K562 (cell line): ENCODE data around the gene HMGXB3. TPM values are rescaled to one million over a fixed set of nuclear protein-coding genes. Genes with fewer than 3 reads are reported as not detected.

Source experiments
- ATF3 ChIP-seq, 2 experiments: fragments of 450-650 bp in 1 of 2; sonication (generic) in 1 of 2; formaldehyde crosslinking in 1 of 2; IDR thresholded peaks in 1 of 2; conservative IDR thresholded peaks in 1 of 2; 2 replicates each; pipeline versions ENCODE4 v1.6.1 to v1.8.1; 2016 to 2023; ENCODE audit warnings: mild to moderate bottlenecking in 2 of 2, moderate library complexity in 2 of 2, inconsistent platforms in 1 of 2, missing genetic modification reagents in 1 of 2
- CBX1 ChIP-seq: sonication (generic); IDR thresholded peaks from 2 replicates; pipeline ENCODE4 v1.6.1; 2016; ENCODE audit warnings: antibody characterized with exemption, low read depth, mild to moderate bottlenecking
- CHD1 ChIP-seq: fragments of 200-600 bp; sonication (generic); IDR thresholded peaks from one replicate; pipeline ENCODE4 v1.6.1; 2012; ENCODE audit warnings: mild to moderate bottlenecking, moderate library complexity, low read length, inconsistent platforms
- CREB1 ChIP-seq, 2 experiments: sonication (generic) in 1 of 2; formaldehyde crosslinking in 1 of 2; IDR thresholded peaks; 2 replicates each; pipeline versions ENCODE4 v1.6.1 to v1.8.0; 2012 to 2022; ENCODE audit warnings: inconsistent platforms in 1 of 2, mild to moderate bottlenecking in 1 of 2, missing genetic modification reagents in 1 of 2, moderate library complexity in 1 of 2
- ETV5 ChIP-seq: sonication (generic); formaldehyde crosslinking; IDR thresholded peaks from 2 replicates; pipeline ENCODE4 v1.4.0; 2020; ENCODE audit warnings: low read depth, mild to moderate bottlenecking, missing genetic modification reagents
- HDAC2 ChIP-seq: fragments of 450-650 bp; IDR thresholded peaks from 2 replicates; pipeline ENCODE4 v1.6.1; 2016; ENCODE audit warnings: mild to moderate bottlenecking
- JUND ChIP-seq, 2 experiments: IDR thresholded peaks; 2 replicates in 1 of 2; 3 replicates in 1 of 2; pipeline ENCODE4 v1.6.1; 2011; ENCODE audit warnings: borderline replicate concordance in 2 of 2, low read depth in 2 of 2, low read length in 2 of 2, improper control_type of control experiment in 1 of 2, missing biosample characterization in 1 of 2, missing genetic modification characterization in 1 of 2, missing genetic modification reagents in 1 of 2
- KLF16 ChIP-seq: IDR thresholded peaks from 2 replicates; pipeline ENCODE4 v1.6.1; 2016; ENCODE audit warnings: antibody characterized with exemption
- MXI1 ChIP-seq: IDR thresholded peaks from 2 replicates; pipeline ENCODE4 v1.6.1; 2011; ENCODE audit warnings: low read depth, mild to moderate bottlenecking, improper control_type of control experiment, low read length
- NFE2 ChIP-seq: IDR thresholded peaks from 2 replicates; pipeline ENCODE4 v1.6.1; 2014; ENCODE audit warnings: antibody characterized with exemption, low read depth
- NR2F6 ChIP-seq: fragments of 450-650 bp; formaldehyde crosslinking; IDR thresholded peaks from 2 replicates; pipeline ENCODE4 v1.4.0; 2020; ENCODE audit warnings: mild to moderate bottlenecking
- NR4A1 ChIP-seq, 2 experiments: fragments of 250-450 bp in 1 of 2; fragments of 450-650 bp in 1 of 2; sonication (Bioruptor Pico) in 1 of 2; IDR thresholded peaks; 2 replicates each; pipeline versions ENCODE4 v1.4.0 to v1.6.1; 2016 to 2020; ENCODE audit warnings: mild to moderate bottlenecking in 2 of 2, missing compliant biosample characterization in 1 of 2, missing genetic modification characterization in 1 of 2, moderate library complexity in 1 of 2
- PHF8 ChIP-seq: fragments of 200-600 bp; sonication (generic); IDR thresholded peaks from 2 replicates; pipeline ENCODE4 v1.6.1; 2012; ENCODE audit warnings: mixed run types, mild to moderate bottlenecking, inconsistent platforms, low read length, moderate library complexity, borderline replicate concordance
- TAL1 ChIP-seq: fragments of 450-650 bp; IDR thresholded peaks from 2 replicates; pipeline ENCODE4 v1.6.1; 2016; ENCODE audit warnings: mild to moderate bottlenecking
- ZNF764 ChIP-seq: fragments of 250-450 bp; sonication (Bioruptor Pico); IDR thresholded peaks from 2 replicates; pipeline ENCODE4 v1.4.0; 2020; ENCODE audit warnings: low read depth, mild to moderate bottlenecking, moderate library complexity
- polyA plus RNA-seq, 8 experiments: library from polyadenylated mRNA; depleted of rRNA in 4 of 8; stranded (reverse) in 5 of 8; unstranded in 3 of 8; fragments of >200 nt; fragmentation: Nextera tagmentation in 2 of 8; fragmentation: Illumina TruSeq in 1 of 8; extraction: Ambion mirVana in 2 of 8; extraction: Trizol in 1 of 8; gene quantifications; 2 replicates each; pipeline versions ENCODE4 v1.2.1 to v1.2.3, GENCODE V29; 2011 to 2014; ENCODE audit warnings: inconsistent platforms in 1 of 8, missing spikeins in 1 of 8
- total RNA-seq, 7 experiments: library from RNA; depleted of rRNA in 6 of 7; stranded (reverse); fragments of >200 nt in 6 of 7; fragmentation: Illumina TruSeq in 2 of 7; extraction: Trizol in 2 of 7; gene quantifications; 2 replicates each; pipeline versions ENCODE4 v1.2.1 to v1.2.3, GENCODE V29; 2011 to 2021; ENCODE audit warnings: low replicate concordance in 1 of 7
- TF ChIP-seq, protein P1 (sequence below): fragments of 450-650 bp; IDR thresholded peaks from 2 replicates; pipeline ENCODE4 v1.6.1; 2016; ENCODE audit warnings: low read depth
- TF ChIP-seq, protein P2 (sequence below): fragments of 250-450 bp; sonication (Bioruptor Pico); IDR thresholded peaks from 2 replicates; pipeline ENCODE4 v1.6.1; 2021; ENCODE audit warnings: mild to moderate bottlenecking

Gene HMGXB3
- total and polyA plus RNA-seq, 9 of the 15 experiments (the other 6 are each of a cell fraction or from before 2014, with no cell fraction given), result 1.8 to 44.1 (median 32.2) TPM

DNA sequence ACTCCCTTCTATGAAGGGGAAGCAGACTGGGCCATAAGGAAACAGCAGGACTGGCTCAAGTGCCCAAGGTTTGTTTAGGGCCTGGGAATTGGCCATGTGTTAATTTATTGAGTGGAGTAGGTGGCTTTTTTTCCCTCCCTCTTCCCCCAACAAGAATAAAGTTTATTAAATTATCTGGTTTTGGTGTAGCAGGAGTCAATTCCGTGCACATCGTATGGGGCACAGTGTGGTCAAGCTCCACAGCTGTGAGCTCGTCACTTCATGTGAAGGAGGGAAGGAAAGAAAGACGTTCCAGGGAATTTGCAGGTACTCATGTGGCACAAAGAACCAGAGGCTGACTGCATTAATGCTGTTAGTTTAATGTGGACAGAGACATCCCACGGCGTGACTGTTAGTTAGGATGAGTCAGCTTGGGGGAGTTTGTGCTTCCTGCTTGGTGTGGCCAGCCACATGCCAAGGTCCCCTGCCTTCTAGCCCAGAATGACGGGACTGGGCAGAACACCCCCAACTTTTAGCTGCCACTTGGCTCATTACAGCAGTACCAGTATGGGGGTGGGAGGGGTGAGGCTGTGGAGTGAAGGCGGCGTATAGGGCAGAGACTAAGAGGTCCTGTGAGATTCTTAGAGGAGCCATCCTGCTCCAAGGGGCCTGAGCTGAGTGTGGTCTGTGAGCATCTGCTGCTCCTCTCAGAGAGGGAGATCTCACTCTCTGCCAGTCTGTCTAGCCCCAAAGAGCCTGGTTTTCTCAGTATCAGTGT is 52.6 kb downstream of the HMGXB3 start (continued):
- TF ChIP-seq ATF3 (IDR thresholded peaks at IDR 0.05), result peak; percentile 49
- TF ChIP-seq ATF3 (CRISPR knock-in tag; conservative IDR thresholded peaks at IDR 0.05), result no peak
- TF ChIP-seq NR4A1 (CRISPR knock-in tag; IDR thresholded peaks at IDR 0.05), result no peak
- no peak for TF ChIP-seq NR4A1 (tag; IDR thresholded peaks at IDR 0.05)
- TF ChIP-seq, protein P1, sequence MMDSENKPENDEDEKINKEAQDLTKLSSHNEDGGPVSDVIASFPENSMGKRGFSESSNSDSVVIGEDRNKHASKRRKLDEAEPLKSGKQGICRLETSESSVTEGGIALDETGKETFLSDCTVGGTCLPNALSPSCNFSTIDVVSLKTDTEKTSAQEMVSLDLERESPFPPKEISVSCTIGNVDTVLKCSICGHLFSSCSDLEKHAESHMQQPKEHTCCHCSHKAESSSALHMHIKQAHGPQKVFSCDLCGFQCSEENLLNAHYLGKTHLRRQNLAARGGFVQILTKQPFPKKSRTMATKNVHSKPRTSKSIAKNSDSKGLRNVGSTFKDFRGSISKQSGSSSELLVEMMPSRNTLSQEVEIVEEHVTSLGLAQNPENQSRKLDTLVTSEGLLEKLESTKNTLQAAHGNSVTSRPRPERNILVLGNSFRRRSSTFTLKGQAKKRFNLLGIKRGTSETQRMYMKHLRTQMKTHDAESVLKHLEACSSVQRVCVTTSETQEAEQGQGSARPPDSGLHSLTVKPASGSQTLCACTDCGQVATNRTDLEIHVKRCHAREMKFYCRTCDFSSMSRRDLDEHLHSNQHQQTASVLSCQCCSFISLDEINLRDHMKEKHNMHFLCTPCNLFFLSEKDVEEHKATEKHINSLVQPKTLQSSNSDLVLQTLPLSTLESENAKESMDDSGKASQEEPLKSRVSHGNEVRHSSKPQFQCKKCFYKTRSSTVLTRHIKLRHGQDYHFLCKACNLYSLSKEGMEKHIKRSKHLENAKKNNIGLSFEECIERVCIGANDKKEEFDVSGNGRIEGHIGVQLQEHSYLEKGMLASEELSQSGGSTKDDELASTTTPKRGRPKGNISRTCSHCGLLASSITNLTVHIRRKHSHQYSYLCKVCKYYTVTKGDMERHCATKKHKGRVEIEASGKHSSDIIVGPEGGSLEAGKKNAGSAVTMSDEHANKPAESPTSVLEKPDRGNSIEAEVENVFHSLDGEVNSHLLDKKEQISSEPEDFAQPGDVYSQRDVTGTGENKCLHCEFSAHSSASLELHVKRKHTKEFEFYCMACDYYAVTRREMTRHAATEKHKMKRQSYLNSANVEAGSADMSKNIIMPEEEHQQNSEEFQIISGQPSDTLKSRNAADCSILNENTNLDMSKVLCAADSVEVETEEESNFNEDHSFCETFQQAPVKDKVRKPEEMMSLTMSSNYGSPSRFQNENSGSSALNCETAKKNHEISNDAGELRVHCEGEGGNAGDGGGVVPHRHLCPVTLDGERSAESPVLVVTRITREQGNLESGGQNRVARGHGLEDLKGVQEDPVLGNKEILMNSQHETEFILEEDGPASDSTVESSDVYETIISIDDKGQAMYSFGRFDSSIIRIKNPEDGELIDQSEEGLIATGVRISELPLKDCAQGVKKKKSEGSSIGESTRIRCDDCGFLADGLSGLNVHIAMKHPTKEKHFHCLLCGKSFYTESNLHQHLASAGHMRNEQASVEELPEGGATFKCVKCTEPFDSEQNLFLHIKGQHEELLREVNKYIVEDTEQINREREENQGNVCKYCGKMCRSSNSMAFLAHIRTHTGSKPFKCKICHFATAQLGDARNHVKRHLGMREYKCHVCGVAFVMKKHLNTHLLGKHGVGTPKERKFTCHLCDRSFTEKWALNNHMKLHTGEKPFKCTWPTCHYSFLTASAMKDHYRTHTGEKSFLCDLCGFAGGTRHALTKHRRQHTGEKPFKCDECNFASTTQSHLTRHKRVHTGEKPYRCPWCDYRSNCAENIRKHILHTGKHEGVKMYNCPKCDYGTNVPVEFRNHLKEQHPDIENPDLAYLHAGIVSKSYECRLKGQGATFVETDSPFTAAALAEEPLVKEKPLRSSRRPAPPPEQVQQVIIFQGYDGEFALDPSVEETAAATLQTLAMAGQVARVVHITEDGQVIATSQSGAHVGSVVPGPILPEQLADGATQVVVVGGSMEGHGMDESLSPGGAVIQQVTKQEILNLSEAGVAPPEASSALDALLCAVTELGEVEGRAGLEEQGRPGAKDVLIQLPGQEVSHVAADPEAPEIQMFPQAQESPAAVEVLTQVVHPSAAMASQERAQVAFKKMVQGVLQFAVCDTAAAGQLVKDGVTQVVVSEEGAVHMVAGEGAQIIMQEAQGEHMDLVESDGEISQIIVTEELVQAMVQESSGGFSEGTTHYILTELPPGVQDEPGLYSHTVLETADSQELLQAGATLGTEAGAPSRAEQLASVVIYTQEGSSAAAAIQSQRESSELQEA, result no peak
- no peak for TF ChIP-seq HDAC2
- TF ChIP-seq MXI1, result no peak
- TF ChIP-seq NFE2, result peak; percentile 45; the same call in 1 of the 2 replicates
- TF ChIP-seq JUND (IDR thresholded peaks at IDR 0.05; ENCODE audit: borderline replicate concordance, low read depth, low read length), result peak; percentile 78
- TF ChIP-seq JUND (tag; IDR thresholded peaks at IDR 0.05; ENCODE audit: borderline replicate concordance, low read depth, low read length), result peak; percentile 67; the same call in 2 of the 3 replicates
- TF ChIP-seq KLF16, result no peak
- TF ChIP-seq, protein P2, sequence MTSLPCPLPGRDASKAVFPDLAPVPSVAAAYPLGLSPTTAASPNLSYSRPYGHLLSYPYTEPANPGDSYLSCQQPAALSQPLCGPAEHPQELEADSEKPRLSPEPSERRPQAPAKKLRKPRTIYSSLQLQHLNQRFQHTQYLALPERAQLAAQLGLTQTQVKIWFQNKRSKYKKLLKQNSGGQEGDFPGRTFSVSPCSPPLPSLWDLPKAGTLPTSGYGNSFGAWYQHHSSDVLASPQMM (CRISPR knock-in tag), result no peak
- no peak for TF ChIP-seq PHF8
- TF ChIP-seq CBX1, result no peak
- TF ChIP-seq CREB1 (IDR thresholded peaks at IDR 0.05), result no peak
- TF ChIP-seq CREB1 (CRISPR knock-in tag; IDR thresholded peaks at IDR 0.05), result no peak
- TF ChIP-seq NR2F6 (CRISPR knock-in tag), result no peak
- no peak for TF ChIP-seq CHD1
- no peak for TF ChIP-seq ZNF764 (CRISPR knock-in tag)
- 0 out of 2 replicates have a peak, but pooled peaks have one; percentile 34 for TF ChIP-seq ETV5
- no peak for TF ChIP-seq TAL1
